ENCODE measurements around the gene ARHGEF10L.

The ARHGEF10L gene

DNA sequence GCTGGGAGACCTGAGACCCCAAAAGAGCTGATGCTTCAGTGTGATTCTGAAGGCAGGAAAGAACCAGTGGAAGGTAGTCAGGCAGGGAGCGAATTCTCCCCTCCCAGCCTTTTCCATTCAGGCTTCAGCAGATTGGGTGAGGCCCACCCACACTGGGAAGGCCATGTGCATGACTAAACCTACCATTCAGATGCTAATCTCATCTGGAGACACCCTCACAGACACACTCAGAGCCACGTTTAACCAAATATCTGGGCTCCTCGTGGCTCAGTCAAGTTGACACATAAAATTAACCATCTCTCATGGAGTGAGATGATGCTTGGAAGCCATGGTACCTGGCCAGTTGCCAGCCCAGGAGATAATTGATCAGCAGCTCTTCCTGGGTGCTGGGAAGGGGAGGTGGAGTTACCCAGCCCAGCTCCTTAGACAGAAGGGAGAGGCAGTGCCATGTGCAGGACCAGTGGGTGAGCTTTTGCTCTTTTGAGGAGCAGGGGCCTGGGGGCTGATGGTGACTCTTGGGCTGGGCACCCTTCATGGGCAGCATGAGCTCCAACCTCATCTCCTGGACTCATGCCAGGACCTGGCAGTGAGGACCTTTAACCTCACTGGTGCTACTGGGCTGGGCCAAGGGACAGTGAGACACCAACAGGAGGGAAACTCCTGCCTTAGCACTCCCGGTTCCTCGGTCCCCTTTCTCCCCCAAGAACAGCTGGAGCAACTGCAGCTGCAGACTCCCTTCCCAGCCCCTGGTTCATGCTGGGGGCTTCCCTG is 126.6 kb downstream of the ARHGEF10L start:
- H3K36me3 ChIP-seq (ENCODE audit: insufficient read depth, low read depth, low read length) = peaks cover 33% of the 10 kb centered on the region
- H3K27ac ChIP-seq (ENCODE audit: low read length) = no peak overlapping the region
- H3K9ac ChIP-seq (ENCODE audit: low read depth, low read length) = no peak overlapping the region
- H3K4me3 ChIP-seq (ENCODE audit: low read length) = no peak overlapping the region
- H3K4me1 ChIP-seq (ENCODE audit: insufficient read depth, low read length) = peaks cover 1% of the 10 kb centered on the region; the same call in 1 of the 2 replicates
- H3K9me3 ChIP-seq (ENCODE audit: insufficient read depth, low read depth, low read length) = no peaks in the 10 kb centered on the region
- no peaks in the 10 kb centered on the region for H3K27me3 ChIP-seq (ENCODE audit: insufficient read depth, low read length)

DNA sequence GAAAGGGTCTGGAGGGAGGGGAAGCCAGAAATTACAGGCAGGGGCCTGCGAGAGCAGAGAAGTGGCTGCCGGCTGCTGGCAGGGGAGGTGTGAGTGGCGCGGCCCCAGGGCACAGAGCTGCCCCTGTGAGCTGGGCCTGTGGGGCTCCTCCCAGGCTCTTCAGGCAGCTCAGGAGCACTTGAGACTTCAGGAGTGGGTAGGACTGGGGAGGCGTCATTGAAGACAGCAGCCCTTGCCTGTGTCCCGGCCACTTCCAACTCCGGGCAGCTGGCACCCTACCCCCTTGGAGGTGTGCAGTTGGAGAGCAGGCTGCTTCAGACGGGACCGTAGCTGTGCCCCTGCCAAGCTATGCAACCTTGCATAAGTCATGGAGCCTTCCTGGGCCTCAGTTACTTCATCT is 128.1 kb downstream of the ARHGEF10L start:
- peaks cover 33% of the 10 kb centered on the region for H3K36me3 ChIP-seq (ENCODE audit: insufficient read depth, low read depth, low read length)
- H3K9me3 ChIP-seq (ENCODE audit: insufficient read depth, low read depth, low read length) = no peaks in the 10 kb centered on the region
- H3K27ac ChIP-seq (ENCODE audit: low read length) = no peak overlapping the region
- H3K4me3 ChIP-seq (ENCODE audit: low read length) = no peak overlapping the region
- no peak overlapping the region for H3K9ac ChIP-seq (ENCODE audit: low read depth, low read length)
- H3K4me1 ChIP-seq (ENCODE audit: insufficient read depth, low read length) = peaks cover 8% of the 10 kb centered on the region; the same call in 1 of the 2 replicates
- H3K27me3 ChIP-seq (ENCODE audit: insufficient read depth, low read length) = no peaks in the 10 kb centered on the region

DNA sequence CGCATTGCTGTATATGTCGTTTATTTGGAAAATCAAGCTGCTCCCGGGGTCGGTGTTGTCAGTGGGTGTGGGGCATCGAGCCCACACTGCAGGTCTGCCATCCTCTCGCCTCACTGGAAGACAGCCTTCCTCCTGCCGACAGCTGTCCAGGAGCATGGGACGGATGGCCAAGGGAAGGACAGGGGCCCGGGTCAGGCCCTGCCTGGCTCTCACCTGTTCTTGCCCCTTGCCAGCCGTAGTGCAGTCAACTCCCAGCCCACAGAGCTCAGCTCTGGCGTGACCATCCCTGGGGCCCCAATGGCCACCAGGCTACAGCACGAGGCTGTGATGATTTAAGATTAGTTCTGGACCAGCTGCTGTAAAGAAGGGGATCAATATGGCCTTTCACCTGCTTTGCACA is 128.7 kb downstream of the ARHGEF10L start:
- H3K4me3 ChIP-seq (ENCODE audit: low read length) = no peak overlapping the region
- no peak overlapping the region for H3K9ac ChIP-seq (ENCODE audit: low read depth, low read length)
- H3K9me3 ChIP-seq (ENCODE audit: insufficient read depth, low read depth, low read length) = no peaks in the 10 kb centered on the region
- peaks cover 8% of the 10 kb centered on the region; the same call in 1 of the 2 replicates for H3K4me1 ChIP-seq (ENCODE audit: insufficient read depth, low read length)
- H3K27ac ChIP-seq (ENCODE audit: low read length) = no peak overlapping the region
- H3K27me3 ChIP-seq (ENCODE audit: insufficient read depth, low read length) = no peaks in the 10 kb centered on the region
- peaks cover 33% of the 10 kb centered on the region for H3K36me3 ChIP-seq (ENCODE audit: insufficient read depth, low read depth, low read length)

DNA sequence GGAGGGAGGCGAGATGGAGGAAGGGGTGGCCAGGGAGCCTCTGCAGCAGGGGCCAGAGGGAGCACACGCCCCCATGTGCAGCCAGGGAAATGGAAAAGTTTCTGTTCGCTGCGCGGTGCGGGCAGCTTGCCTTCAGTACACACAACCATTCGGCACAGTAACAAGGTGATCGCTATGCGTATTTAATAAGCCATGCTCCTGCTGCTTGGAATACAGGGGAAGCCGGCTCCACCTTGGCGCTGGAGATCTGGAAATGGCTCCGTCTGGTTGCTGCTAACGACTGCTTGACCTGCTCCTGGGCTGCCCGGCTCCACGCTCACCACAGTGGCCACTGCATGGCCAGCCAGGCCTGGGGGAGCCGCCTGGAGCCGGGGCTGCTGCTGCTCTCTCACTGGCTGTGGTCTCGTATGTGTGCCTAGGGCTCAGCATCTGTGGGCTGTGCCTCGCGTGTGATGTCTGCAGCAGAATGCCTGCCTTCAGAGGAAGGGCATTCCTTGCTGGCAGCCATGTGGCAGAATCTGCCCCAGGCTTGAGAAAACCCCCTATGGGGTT is 129.2 kb downstream of the ARHGEF10L start:
- Histone ChIP-seq H3K36me3 (ENCODE audit: insufficient read depth, low read depth, low read length) (peaks cover 33% of the 10 kb centered on the region), H3K27me3 (ENCODE audit: insufficient read depth, low read length) (no peaks in the 10 kb centered on the region), H3K4me1 (ENCODE audit: insufficient read depth, low read length) (peaks cover 8% of the 10 kb centered on the region; the same call in 1 of the 2 replicates), H3K9ac (ENCODE audit: low read depth, low read length) (no peak overlapping the region), H3K4me3 (ENCODE audit: low read length) (no peak overlapping the region), H3K9me3 (ENCODE audit: insufficient read depth, low read depth, low read length) (no peaks in the 10 kb centered on the region), H3K27ac (ENCODE audit: low read length) (no peak overlapping the region)

DNA sequence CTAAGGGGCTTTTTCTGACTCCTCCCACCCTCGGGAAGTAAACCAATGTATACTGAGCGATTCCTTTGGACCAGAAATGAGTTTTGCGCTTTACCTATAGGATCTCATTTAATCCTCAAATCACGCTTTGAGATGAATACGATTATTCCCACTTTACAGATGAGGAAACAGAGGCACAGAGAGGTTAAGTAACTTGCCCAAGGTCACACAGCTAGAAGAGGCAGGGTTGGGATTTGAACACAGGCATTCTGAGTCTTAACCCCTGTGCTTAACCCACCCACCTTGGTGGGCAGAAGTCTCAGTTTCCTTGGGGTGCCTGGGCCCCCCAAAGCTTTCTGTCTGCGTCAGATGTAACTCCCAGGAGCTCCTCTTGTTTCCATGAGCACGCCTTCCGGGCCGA is 129.8 kb downstream of the ARHGEF10L start:
- Histone ChIP-seq H3K9ac (ENCODE audit: low read depth, low read length) (no peak overlapping the region), H3K4me3 (ENCODE audit: low read length) (no peak overlapping the region), H3K27ac (ENCODE audit: low read length) (no peak overlapping the region), H3K4me1 (ENCODE audit: insufficient read depth, low read length) (peaks cover 8% of the 10 kb centered on the region; the same call in 1 of the 2 replicates), H3K36me3 (ENCODE audit: insufficient read depth, low read depth, low read length) (peaks cover 30% of the 10 kb centered on the region), H3K27me3 (ENCODE audit: insufficient read depth, low read length) (no peaks in the 10 kb centered on the region), H3K9me3 (ENCODE audit: insufficient read depth, low read depth, low read length) (no peaks in the 10 kb centered on the region)

DNA sequence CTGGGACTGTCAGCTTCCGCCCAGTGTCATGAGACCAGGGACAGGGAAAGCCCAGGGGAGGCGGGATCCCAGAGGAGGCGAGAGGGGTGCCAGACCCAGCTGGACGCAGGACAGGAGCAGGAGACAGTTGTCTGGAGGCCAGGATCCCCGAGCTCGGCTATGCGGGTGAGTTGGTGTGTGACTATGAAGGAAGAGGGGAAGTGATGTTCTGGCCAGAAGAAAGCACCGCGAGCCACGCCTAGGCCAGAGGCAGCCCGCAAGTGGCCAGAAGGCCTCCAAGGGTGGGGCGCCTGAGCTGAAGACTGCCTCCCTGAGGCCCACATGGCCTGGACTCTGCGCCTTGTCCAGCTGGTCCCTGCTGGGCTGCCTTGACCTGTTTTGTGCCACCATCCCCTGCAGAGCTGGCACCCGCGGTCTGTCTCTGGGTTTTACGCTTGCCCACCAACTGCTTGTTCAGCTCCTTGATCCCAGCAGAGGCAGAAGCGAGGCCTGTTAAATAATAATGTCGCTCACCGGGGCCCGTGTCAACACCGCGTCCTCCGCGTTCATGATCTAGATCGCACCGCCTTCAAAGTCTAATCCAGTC is 130.5 kb downstream of the ARHGEF10L start:
- Histone ChIP-seq H3K36me3 (ENCODE audit: insufficient read depth, low read depth, low read length) (peaks cover 24% of the 10 kb centered on the region), H3K9ac (ENCODE audit: low read depth, low read length) (no peak overlapping the region), H3K27ac (ENCODE audit: low read length) (no peak overlapping the region), H3K27me3 (ENCODE audit: insufficient read depth, low read length) (no peaks in the 10 kb centered on the region), H3K4me3 (ENCODE audit: low read length) (no peak overlapping the region), H3K4me1 (ENCODE audit: insufficient read depth, low read length) (peaks cover 8% of the 10 kb centered on the region; the same call in 1 of the 2 replicates), H3K9me3 (ENCODE audit: insufficient read depth, low read depth, low read length) (no peaks in the 10 kb centered on the region)

DNA sequence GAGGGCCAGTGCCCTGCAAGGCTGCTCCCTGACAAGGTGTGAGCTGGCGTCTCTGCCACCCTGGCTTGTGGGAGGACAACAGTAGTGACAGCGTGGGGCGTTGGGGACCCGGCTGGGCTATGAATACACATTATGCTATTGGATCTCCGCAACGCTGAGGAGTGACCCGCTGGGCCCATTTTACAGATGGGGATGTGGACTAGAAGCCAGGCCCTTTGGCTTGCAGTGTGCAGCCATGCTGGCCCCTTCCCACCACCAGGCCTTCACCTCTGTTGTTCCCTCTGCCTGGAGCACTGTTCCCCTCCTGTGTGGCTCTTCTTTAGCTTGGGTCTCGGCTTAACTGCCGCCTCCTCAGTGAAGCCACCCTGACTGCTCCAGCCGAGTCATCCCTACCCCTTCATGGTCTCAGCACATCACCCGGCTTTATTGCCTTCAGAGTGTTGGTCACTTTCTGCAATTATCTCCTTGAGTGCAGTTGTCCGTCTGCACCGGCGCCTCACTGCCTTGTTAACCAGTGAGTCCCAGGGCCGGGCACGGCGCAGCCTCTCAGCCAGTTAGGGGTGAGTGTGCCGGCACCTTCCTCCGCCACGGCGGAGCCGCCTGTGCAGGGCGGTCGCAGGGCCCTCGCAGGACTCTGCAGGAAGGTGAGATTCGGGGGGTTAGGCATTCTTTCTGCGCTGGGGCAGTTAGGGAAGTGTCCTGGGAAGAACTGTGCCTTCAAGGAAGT is 131.3 kb downstream of the ARHGEF10L start:
- no peaks in the 10 kb centered on the region for H3K27me3 ChIP-seq (ENCODE audit: insufficient read depth, low read length)
- H3K36me3 ChIP-seq (ENCODE audit: insufficient read depth, low read depth, low read length) = peaks cover 16% of the 10 kb centered on the region
- peak overlapping the region; percentile 3 for H3K27ac ChIP-seq (ENCODE audit: low read length)
- H3K4me3 ChIP-seq (ENCODE audit: low read length) = no peak overlapping the region
- peaks cover 8% of the 10 kb centered on the region; the same call in 1 of the 2 replicates for H3K4me1 ChIP-seq (ENCODE audit: insufficient read depth, low read length)
- H3K9ac ChIP-seq (ENCODE audit: low read depth, low read length) = no peak overlapping the region
- H3K9me3 ChIP-seq (ENCODE audit: insufficient read depth, low read depth, low read length) = no peaks in the 10 kb centered on the region

DNA sequence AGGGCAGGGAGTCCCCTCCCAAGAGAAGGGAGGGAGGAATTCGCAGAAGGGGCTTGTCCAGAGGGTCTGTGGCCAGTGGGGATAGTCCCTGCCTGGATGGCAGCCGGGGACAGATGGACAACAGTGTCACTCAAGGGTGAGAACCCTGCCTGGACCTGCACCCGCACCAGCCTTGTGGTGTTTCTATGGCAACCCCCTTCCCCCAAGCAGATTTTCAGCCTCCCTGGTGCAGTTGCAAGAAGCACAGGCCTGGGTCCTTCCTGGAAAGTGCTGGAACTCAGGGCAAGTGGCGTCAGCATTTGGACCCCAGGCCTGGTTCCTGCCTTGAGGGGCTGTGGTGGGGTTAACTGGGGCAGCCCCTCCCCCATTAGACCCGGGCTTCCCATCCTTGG is 131.8 kb downstream of the ARHGEF10L start:
- H3K4me1 ChIP-seq (ENCODE audit: insufficient read depth, low read length) = peaks cover 8% of the 10 kb centered on the region; the same call in 1 of the 2 replicates
- H3K27me3 ChIP-seq (ENCODE audit: insufficient read depth, low read length) = no peaks in the 10 kb centered on the region
- H3K36me3 ChIP-seq (ENCODE audit: insufficient read depth, low read depth, low read length) = peaks cover 10% of the 10 kb centered on the region; the same call in 1 of the 2 replicates
- no peak overlapping the region for H3K4me3 ChIP-seq (ENCODE audit: low read length)
- no peak overlapping the region for H3K27ac ChIP-seq (ENCODE audit: low read length)
- H3K9me3 ChIP-seq (ENCODE audit: insufficient read depth, low read depth, low read length) = no peaks in the 10 kb centered on the region
- H3K9ac ChIP-seq (ENCODE audit: low read depth, low read length) = no peak overlapping the region

DNA sequence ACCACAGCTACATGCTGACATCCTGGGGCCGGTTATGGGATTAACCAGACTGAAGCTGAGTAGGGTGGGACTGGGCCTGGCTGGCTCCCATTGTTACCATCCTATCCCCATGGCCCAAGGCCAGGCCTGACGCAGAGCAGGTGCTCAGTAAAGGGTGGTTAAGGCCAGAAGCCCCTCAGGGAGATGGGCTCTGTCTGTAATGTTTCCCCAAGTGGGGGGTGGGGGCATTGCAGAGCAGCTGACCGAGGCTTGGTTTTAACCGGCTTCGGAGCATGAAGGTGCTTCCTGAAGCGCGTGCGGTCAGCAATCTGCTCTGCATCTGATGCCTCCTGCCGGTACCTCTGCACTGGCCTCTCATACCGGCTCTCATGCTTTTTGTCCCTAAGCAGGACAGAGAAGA is 132.2 kb downstream of the ARHGEF10L start:
- Histone ChIP-seq H3K27ac (ENCODE audit: low read length) (no peak overlapping the region), H3K4me1 (ENCODE audit: insufficient read depth, low read length) (peaks cover 8% of the 10 kb centered on the region; the same call in 1 of the 2 replicates), H3K4me3 (ENCODE audit: low read length) (no peak overlapping the region), H3K27me3 (ENCODE audit: insufficient read depth, low read length) (no peaks in the 10 kb centered on the region), H3K9ac (ENCODE audit: low read depth, low read length) (no peak overlapping the region), H3K36me3 (ENCODE audit: insufficient read depth, low read depth, low read length) (0 out of 2 replicates have a peak, but pooled peaks cover 9% of the 10 kb centered on the region), H3K9me3 (ENCODE audit: insufficient read depth, low read depth, low read length) (no peaks in the 10 kb centered on the region)

DNA sequence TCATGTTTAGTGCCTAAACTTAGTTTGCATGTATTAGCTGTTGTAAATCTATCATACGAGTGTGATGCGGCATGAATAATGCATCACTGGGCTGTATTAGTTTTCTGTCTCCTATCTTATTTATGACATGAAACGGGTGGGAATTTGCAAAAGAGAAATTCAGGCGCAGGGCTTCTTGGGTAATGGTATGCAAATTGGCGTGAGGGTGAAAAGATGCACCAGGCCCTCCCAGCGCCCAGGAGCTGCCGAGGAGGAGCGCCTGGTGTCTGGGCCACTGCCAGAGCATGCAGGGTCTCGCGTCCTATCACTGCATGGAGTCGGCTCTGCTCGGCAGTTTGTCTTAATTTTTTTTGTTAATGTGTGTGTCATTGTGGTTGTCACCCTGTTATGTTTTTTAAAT is 132.7 kb downstream of the ARHGEF10L start:
- no peak overlapping the region for H3K27ac ChIP-seq (ENCODE audit: low read length)

DNA sequence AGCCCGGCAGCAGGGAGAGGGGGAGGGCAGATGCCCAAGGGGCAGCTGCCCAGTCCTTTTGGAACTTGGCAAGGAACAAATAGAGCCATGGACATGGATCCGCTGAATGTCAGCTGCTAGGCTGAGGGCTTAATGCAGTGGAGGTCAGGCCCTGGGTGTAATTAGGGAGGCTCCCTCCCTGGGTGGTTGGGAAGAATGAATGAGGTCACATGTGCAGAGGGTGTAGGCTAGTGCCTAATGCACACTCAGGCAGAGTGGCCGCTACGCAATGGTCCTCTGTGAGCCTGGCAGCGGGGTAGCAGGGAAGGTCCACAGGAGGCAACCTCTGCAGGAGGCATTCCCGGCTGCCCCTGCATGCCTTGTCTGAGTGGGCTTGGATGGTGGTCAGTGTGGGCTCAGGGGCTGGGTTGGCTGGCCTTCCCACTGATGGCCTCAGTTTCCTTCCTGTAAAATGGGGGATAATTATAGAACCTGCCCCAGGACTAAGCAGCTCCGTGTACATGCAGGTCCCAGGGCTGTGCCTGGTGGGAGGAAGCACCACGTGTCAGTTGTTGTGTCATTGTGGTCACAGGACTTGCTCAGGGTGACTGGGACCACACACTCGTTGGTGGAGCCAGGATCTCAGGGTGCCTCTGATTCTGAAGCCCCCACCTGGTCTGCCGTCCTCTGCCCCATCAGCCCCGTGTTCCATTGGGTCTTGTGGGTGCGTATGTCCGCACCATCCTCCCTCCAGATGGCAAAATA is 134.0 kb downstream of the ARHGEF10L start:
- H3K9me3 ChIP-seq (ENCODE audit: insufficient read depth, low read depth, low read length) = no peaks in the 10 kb centered on the region
- no peak overlapping the region for H3K9ac ChIP-seq (ENCODE audit: low read depth, low read length)
- 0 out of 2 replicates have a peak, but pooled peaks cover 5% of the 10 kb centered on the region for H3K36me3 ChIP-seq (ENCODE audit: insufficient read depth, low read depth, low read length)
- no peak overlapping the region for H3K4me3 ChIP-seq (ENCODE audit: low read length)
- no peaks in the 10 kb centered on the region for H3K27me3 ChIP-seq (ENCODE audit: insufficient read depth, low read length)
- H3K4me1 ChIP-seq (ENCODE audit: insufficient read depth, low read length) = peaks cover 8% of the 10 kb centered on the region; the same call in 1 of the 2 replicates
- no peak overlapping the region for H3K27ac ChIP-seq (ENCODE audit: low read length)

More for the DNA sequence above, 132.7 kb downstream of the ARHGEF10L start:
- Histone ChIP-seq H3K9me3 (ENCODE audit: insufficient read depth, low read depth, low read length) (no peaks in the 10 kb centered on the region), H3K4me1 (ENCODE audit: insufficient read depth, low read length) (peaks cover 8% of the 10 kb centered on the region; the same call in 1 of the 2 replicates), H3K9ac (ENCODE audit: low read depth, low read length) (no peak overlapping the region), H3K27me3 (ENCODE audit: insufficient read depth, low read length) (no peaks in the 10 kb centered on the region), H3K36me3 (ENCODE audit: insufficient read depth, low read depth, low read length) (0 out of 2 replicates have a peak, but pooled peaks cover 9% of the 10 kb centered on the region), H3K4me3 (ENCODE audit: low read length) (no peak overlapping the region)

All from iPS-20b (cell line).